Breast epithelium (tissue), 4 donors: ENCODE data around the gene SLC17A4. TPM values are rescaled to one million over a fixed set of nuclear protein-coding genes. Genes with fewer than 3 reads are reported as not detected.

Source experiments
- DNase-seq, 2 donors: peaks; one replicate each; pipeline ENCODE4 v3.0.0-alpha.2; 2019; ENCODE audit warnings: low spot score in 2 of 2
- H3K27ac ChIP-seq, 2 donors: fragments of 200-600 bp; sonication (generic) in 1 of 2; one replicate each; pipeline ENCODE4 v1.5.1; 2016 to 2019; ENCODE audit warnings: mild to moderate bottlenecking in 1 of 2
- H3K27me3 ChIP-seq, 2 donors: fragments of 200-600 bp; sonication (generic) in 1 of 2; one replicate each; pipeline versions ENCODE4 v1.5.1 to v1.6.0; 2017 to 2019; ENCODE audit warnings: control low read depth in 1 of 2, mild to moderate bottlenecking in 1 of 2
- H3K36me3 ChIP-seq: fragments of 200-600 bp; one replicate; pipeline ENCODE4 v1.5.1; 2019
- H3K4me1 ChIP-seq, 2 donors: fragments of 200-600 bp; sonication (generic); one replicate each; pipeline ENCODE4 v1.5.1; 2016 to 2019; ENCODE audit warnings: control low read depth in 1 of 2
- H3K4me3 ChIP-seq, 3 donors: fragments of 200-600 bp; sonication (generic); 1 replicate in 2 of 3; 2 replicates in 1 of 3; pipeline ENCODE4 v1.5.1; 2016 to 2019; ENCODE audit warnings: mild to moderate bottlenecking in 3 of 3, moderate library complexity in 2 of 3
- H3K9me3 ChIP-seq, 2 donors: fragments of 200-600 bp; sonication (generic) in 1 of 2; one replicate each; pipeline ENCODE4 v1.5.1; 2016 to 2019; ENCODE audit warnings: control low read depth in 1 of 2
- CTCF ChIP-seq, 3 donors: fragments of 450-650 bp; IDR thresholded peaks; one replicate each; pipeline ENCODE4 v1.5.1; 2016 to 2017; ENCODE audit warnings: antibody characterized with exemption in 3 of 3, mild to moderate bottlenecking in 3 of 3, moderate library complexity in 3 of 3
- POLR2A ChIP-seq: fragments of 450-650 bp; IDR thresholded peaks from one replicate; pipeline ENCODE4 v1.6.1; 2016; ENCODE audit warnings: antibody characterized with exemption, mild to moderate bottlenecking, moderate library complexity
- POLR2AphosphoS5 ChIP-seq, 3 donors: sonication (generic); formaldehyde crosslinking; IDR thresholded peaks; one replicate each; pipeline ENCODE4 v1.6.1; 2017; ENCODE audit warnings: antibody characterized with exemption in 3 of 3
- intact Hi-C: fragments of 100-400 bp; cut with DNase I; formaldehyde crosslinking; loops from one replicate; pipeline ENCODE4 v1.15.1; 2023; ENCODE audit warnings: low total_unique reads
- total RNA-seq, 3 donors: library from RNA; depleted of rRNA; stranded (reverse); fragments of >200 nt; gene quantifications; one replicate each; pipeline ENCODE4 v1.1.0, GENCODE V29; 2016

SLC17A4 gene
- total RNA-seq, 3 donors from 2014 or later = 0.98 TPM; not detected in 2

GRCh38 chr6:25749837-25750236 lies 4.7 kb upstream of the SLC17A4 start:
- no peak for DNase-seq

DNA sequence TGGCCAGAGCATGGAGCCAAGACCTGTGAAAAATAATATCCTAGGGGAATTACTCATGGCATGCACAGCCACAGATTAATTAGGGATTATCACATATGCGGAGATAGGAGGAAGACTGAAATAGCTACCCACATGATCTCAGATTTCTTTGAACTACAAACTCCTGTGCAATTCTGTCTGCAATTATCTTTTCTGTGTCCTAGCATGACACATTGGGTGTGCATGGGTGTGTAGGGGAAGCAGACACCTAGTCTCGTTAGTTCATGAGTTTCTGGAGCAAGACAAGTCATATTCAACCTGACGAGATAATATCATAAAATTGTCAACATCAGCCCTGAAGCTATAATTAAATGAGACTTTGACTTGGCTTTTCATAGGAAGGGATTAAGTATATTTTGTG lies 3.6 kb upstream of the SLC17A4 start:
- Histone ChIP-seq H3K9me3 (no peaks in the 10 kb centered on the region), H3K27ac (no peak overlapping the region), H3K4me3 (no peak overlapping the region), H3K4me1 (no peaks in the 10 kb centered on the region), H3K27me3 (no peaks in the 10 kb centered on the region), H3K36me3 (no peaks in the 10 kb centered on the region)
- no peak for TF ChIP-seq CTCF (IDR thresholded peaks at IDR 0.05)
- TF ChIP-seq POLR2A = no peak
- TF ChIP-seq POLR2AphosphoS5 (IDR thresholded peaks at IDR 0.05) = no peak
- intact Hi-C loops = no loop called here
- DNase-seq = no peak

More at GRCh38 chr6:25749837-25750236, 4.7 kb upstream of the SLC17A4 start:
- H3K9me3 ChIP-seq = no peaks in the 10 kb centered on the region
- no peaks in the 10 kb centered on the region for H3K36me3 ChIP-seq
- intact Hi-C loops = no loop called here
- H3K4me3 ChIP-seq = no peak overlapping the region
- TF ChIP-seq POLR2A = no peak
- no peak for TF ChIP-seq POLR2AphosphoS5 (IDR thresholded peaks at IDR 0.05)
- TF ChIP-seq CTCF (IDR thresholded peaks at IDR 0.05) = no peak
- H3K4me1 ChIP-seq = no peaks in the 10 kb centered on the region
- no peak overlapping the region for H3K27ac ChIP-seq
- H3K27me3 ChIP-seq = no peaks in the 10 kb centered on the region

- H3K36me3 ChIP-seq = no peaks in the 10 kb centered on the region
- TF ChIP-seq POLR2AphosphoS5 (IDR thresholded peaks at IDR 0.05) = no peak
- no peak for TF ChIP-seq CTCF (IDR thresholded peaks at IDR 0.05)
- TF ChIP-seq POLR2A = no peak
- intact Hi-C loops = no loop called here
These were observed 1.5 kb upstream of the SLC17A4 start for GRCh38 chr6:25753079-25753478.

GRCh38 chr6:25755483-25755882 lies 941 bp downstream of the SLC17A4 start:
- Histone ChIP-seq H3K27ac (no peak overlapping the region), H3K27me3 (no peaks in the 10 kb centered on the region), H3K4me1 (no peaks in the 10 kb centered on the region), H3K4me3 (no peak overlapping the region), H3K9me3 (no peaks in the 10 kb centered on the region), H3K36me3 (no peaks in the 10 kb centered on the region)
- TF ChIP-seq POLR2AphosphoS5 (IDR thresholded peaks at IDR 0.05) (no peak), CTCF (IDR thresholded peaks at IDR 0.05) (no peak), POLR2A (no peak)
- no peak for DNase-seq
- intact Hi-C loops = no loop called here

More at GRCh38 chr6:25753079-25753478, 1.5 kb upstream of the SLC17A4 start:
- H3K4me3 ChIP-seq = no peak overlapping the region
- DNase-seq = no peak
- no peaks in the 10 kb centered on the region for H3K4me1 ChIP-seq
- H3K9me3 ChIP-seq = no peaks in the 10 kb centered on the region
- H3K27me3 ChIP-seq = no peaks in the 10 kb centered on the region
- no peak overlapping the region for H3K27ac ChIP-seq

DNA sequence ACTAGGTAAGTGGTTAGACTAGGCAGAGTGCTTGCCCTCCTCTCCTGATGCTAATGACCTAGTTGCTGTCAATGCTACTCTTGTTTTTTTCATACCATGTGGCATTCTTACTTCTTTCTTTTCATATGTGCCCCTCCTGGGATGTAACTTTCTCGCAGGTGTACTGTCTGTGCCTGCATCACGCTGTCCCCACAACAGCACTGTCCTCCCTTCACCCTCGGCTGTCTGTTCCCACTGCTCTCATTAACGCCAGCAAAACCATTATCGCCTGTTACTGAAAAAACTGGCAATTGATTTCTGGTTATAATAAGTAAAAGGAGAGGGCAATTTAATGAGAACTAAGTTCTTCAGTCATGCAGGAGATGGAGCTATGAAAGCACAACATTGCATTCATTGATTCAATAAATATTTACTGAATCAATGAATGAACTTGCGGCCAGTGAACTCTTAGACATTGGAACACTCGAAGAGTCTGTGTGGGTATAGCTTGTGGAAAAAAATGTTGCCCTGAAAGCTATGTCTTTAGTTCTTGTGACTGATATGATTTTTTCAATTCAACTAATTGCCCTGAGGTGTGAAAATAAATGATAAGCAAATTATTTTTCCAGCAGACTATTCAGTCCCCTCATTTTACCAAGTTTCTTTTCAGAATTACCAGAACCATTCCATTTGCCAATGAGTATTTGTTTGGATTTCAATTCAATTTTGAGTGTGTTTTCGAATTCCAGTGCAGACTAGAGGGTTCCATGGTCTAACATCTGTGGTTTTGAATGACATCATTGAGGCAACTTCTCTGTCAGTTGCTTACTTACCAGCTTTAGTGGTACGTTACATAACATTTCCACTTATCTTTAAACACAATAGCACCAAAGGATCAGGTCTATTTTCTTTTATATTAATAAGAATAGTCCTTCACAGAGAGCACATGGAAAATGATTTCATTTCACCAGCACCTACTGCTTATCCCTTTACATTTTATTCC lies 2.1 kb downstream of the SLC17A4 start:
- H3K4me1 ChIP-seq = no peaks in the 10 kb centered on the region
- TF ChIP-seq POLR2A (no peak), POLR2AphosphoS5 (IDR thresholded peaks at IDR 0.05) (no peak), CTCF (IDR thresholded peaks at IDR 0.05) (no peak)
- no peaks in the 10 kb centered on the region for H3K27me3 ChIP-seq
- H3K4me3 ChIP-seq = no peak overlapping the region
- intact Hi-C loops = no loop called here
- no peak for DNase-seq
- H3K36me3 ChIP-seq = no peaks in the 10 kb centered on the region
- H3K9me3 ChIP-seq = no peaks in the 10 kb centered on the region
- no peak overlapping the region for H3K27ac ChIP-seq
